HepG2 (cell line): Measurements from ENCODE around the gene ARID3C. TPM values are rescaled to one million over a fixed set of nuclear protein-coding genes. Genes with fewer than 3 reads are reported as not detected.

Source experiments
- BRCA1 ChIP-seq: sonication (generic); formaldehyde crosslinking; IDR thresholded peaks from 2 replicates; pipeline ENCODE4 v1.4.0; 2020; ENCODE audit warnings: missing genetic modification reagents
- E2F5 ChIP-seq: sonication (generic); formaldehyde crosslinking; conservative IDR thresholded peaks from 2 replicates; pipeline ENCODE4 v1.4.0; 2020; ENCODE audit warnings: missing genetic modification reagents
- ETV6 ChIP-seq: sonication (generic); formaldehyde crosslinking; conservative IDR thresholded peaks from 2 replicates; pipeline ENCODE4 v1.4.0; 2020; ENCODE audit warnings: missing genetic modification reagents
- FLYWCH1 ChIP-seq: sonication (generic); formaldehyde crosslinking; IDR thresholded peaks from 2 replicates; pipeline ENCODE4 v1.8.1; 2023; ENCODE audit warnings: mild to moderate bottlenecking, missing genetic modification reagents
- HCFC1 ChIP-seq: fragments of 150-350 bp; IDR thresholded peaks from 2 replicates; pipeline ENCODE4 v1.6.1; 2014; ENCODE audit warnings: low read depth, low read length
- HDAC1 ChIP-seq: sonication (generic); formaldehyde crosslinking; IDR thresholded peaks from 2 replicates; pipeline ENCODE4 v1.5.1; 2020; ENCODE audit warnings: mild to moderate bottlenecking, missing genetic modification reagents
- HNF1A ChIP-seq, 2 experiments: sonication (generic) in 1 of 2; formaldehyde crosslinking in 1 of 2; IDR thresholded peaks; 2 replicates each; pipeline versions ENCODE4 v1.4.0 to v1.6.1; 2016 to 2020; ENCODE audit warnings: borderline replicate concordance in 1 of 2, low read depth in 1 of 2, mild to moderate bottlenecking in 1 of 2, missing genetic modification reagents in 1 of 2
- HNRNPK ChIP-seq: fragments of 200-400 bp; formaldehyde crosslinking; IDR thresholded peaks from 2 replicates; pipeline ENCODE4 v1.6.1; 2018; ENCODE audit warnings: low read length, low read depth, moderate library complexity, mild to moderate bottlenecking; ENCODE audit not compliant: poor library complexity, severe bottlenecking
- MLLT10 ChIP-seq: sonication (generic); formaldehyde crosslinking; IDR thresholded peaks from 2 replicates; pipeline ENCODE4 v1.4.0; 2020; ENCODE audit warnings: missing genetic modification reagents
- MXD3 ChIP-seq: IDR thresholded peaks from 2 replicates; pipeline ENCODE4 v1.6.1; 2016; ENCODE audit warnings: mild to moderate bottlenecking, missing biosample characterization, missing genetic modification reagents
- NCOA1 ChIP-seq: sonication (generic); formaldehyde crosslinking; IDR thresholded peaks from 2 replicates; pipeline ENCODE4 v1.9.0; 2021; ENCODE audit warnings: missing genetic modification reagents
- PHB2 ChIP-seq: fragments of 450-650 bp; IDR thresholded peaks from 2 replicates; pipeline ENCODE4 v1.6.1; 2018; ENCODE audit not compliant: partially characterized antibody
- POLR2AphosphoS2 ChIP-seq: IDR thresholded peaks from 2 replicates; pipeline ENCODE4 v1.6.1; 2011; ENCODE audit warnings: low read depth, low read length, improper control_type of control experiment
- PPARG ChIP-seq: conservative IDR thresholded peaks from 2 replicates; pipeline ENCODE4 v1.6.1; 2016; ENCODE audit warnings: missing biosample characterization, missing genetic modification reagents
- PRPF4 ChIP-seq: fragments of 200-400 bp; formaldehyde crosslinking; IDR thresholded peaks from 2 replicates; pipeline ENCODE4 v1.6.1; 2016; ENCODE audit warnings: low read length, low read depth; ENCODE audit not compliant: poor library complexity, severe bottlenecking
- REPIN1 ChIP-seq: sonication (generic); formaldehyde crosslinking; IDR thresholded peaks from 2 replicates; pipeline ENCODE4 v1.8.0; 2022; ENCODE audit warnings: missing genetic modification reagents, low read depth, mild to moderate bottlenecking, borderline replicate concordance
- RFXAP ChIP-seq: sonication (generic); formaldehyde crosslinking; IDR thresholded peaks from 2 replicates; pipeline ENCODE4 v1.4.0; 2020; ENCODE audit warnings: missing genetic modification reagents, borderline replicate concordance
- THAP8 ChIP-seq: sonication (generic); formaldehyde crosslinking; IDR thresholded peaks from 2 replicates; pipeline ENCODE4 v1.5.1; 2020; ENCODE audit warnings: missing genetic modification reagents, mild to moderate bottlenecking, borderline replicate concordance
- THYN1 ChIP-seq: sonication (generic); formaldehyde crosslinking; IDR thresholded peaks from 2 replicates; pipeline ENCODE4 v1.8.1; 2023; ENCODE audit warnings: low read depth, mild to moderate bottlenecking, moderate library complexity, missing genetic modification reagents, borderline replicate concordance
- ZNF138 ChIP-seq: sonication (generic); formaldehyde crosslinking; IDR thresholded peaks from 2 replicates; pipeline ENCODE4 v1.5.0; 2020; ENCODE audit warnings: mild to moderate bottlenecking, low read depth, missing genetic modification reagents
- ZNF550 ChIP-seq: sonication (generic); formaldehyde crosslinking; IDR thresholded peaks from 2 replicates; pipeline ENCODE4 v1.4.0; 2020; ENCODE audit warnings: mild to moderate bottlenecking, missing genetic modification reagents, borderline replicate concordance
- ZNF557 ChIP-seq: sonication (generic); formaldehyde crosslinking; IDR thresholded peaks from 2 replicates; pipeline ENCODE4 v1.4.0; 2020; ENCODE audit warnings: missing genetic modification reagents
- ZNF605 ChIP-seq: sonication (generic); formaldehyde crosslinking; IDR thresholded peaks from 2 replicates; pipeline ENCODE4 v1.8.0; 2022; ENCODE audit warnings: mild to moderate bottlenecking, missing genetic modification reagents
- polyA plus RNA-seq, 8 experiments: library from polyadenylated mRNA; depleted of rRNA in 3 of 8; stranded (reverse) in 7 of 8; unstranded in 1 of 8; fragments of >200 nt; fragmentation: Illumina TruSeq in 4 of 8; extraction: Trizol in 4 of 8; gene quantifications; 2 replicates each; pipeline versions ENCODE4 v1.2.1 to v1.2.3, GENCODE V29; 2011 to 2016; ENCODE audit warnings: low read depth in 4 of 8, missing spikeins in 1 of 8, mixed read lengths in 1 of 8; ENCODE audit not compliant: insufficient read depth in 1 of 8
- total RNA-seq, 5 experiments: library from RNA; depleted of rRNA; stranded (reverse); fragments of >200 nt; fragmentation: Illumina TruSeq; extraction: Trizol; gene quantifications; 2 replicates each; pipeline ENCODE4 v1.2.3, GENCODE V29; 2016; ENCODE audit warnings: low read depth in 1 of 5

Gene ARID3C
- total and polyA plus RNA-seq, 2 of the 13 experiments (the other 11 are each of a cell fraction or from before 2014, with no cell fraction given), result not detected

GRCh38 chr9:34665381-34666250, 36.8 kb upstream of the ARID3C start (continued):
- TF ChIP-seq THAP8 (no peak), HCFC1 (no peak), HNRNPK (peak; percentile 12), ZNF550 (no peak), HDAC1 (no peak; the same call in 1 of the 2 replicates), PRPF4 (no peak), ETV6 (CRISPR knock-in tag) (no peak), ZNF138 (CRISPR knock-in tag) (no peak), BRCA1 (no peak), ZNF605 (CRISPR knock-in tag) (no peak), PPARG (CRISPR knock-in tag) (no peak), ZNF557 (no peak), RFXAP (CRISPR knock-in tag) (no peak), POLR2AphosphoS2 (no peak), PHB2 (no peak), FLYWCH1 (CRISPR knock-in tag) (no peak), HNF1A (IDR thresholded peaks at IDR 0.05; ENCODE audit: low read depth) (no peak), HNF1A (CRISPR knock-in tag; IDR thresholded peaks at IDR 0.05; ENCODE audit: borderline replicate concordance) (no peak), MLLT10 (CRISPR knock-in tag) (no peak), NCOA1 (CRISPR knock-in tag) (no peak), E2F5 (no peak), THYN1 (CRISPR knock-in tag) (no peak), REPIN1 (no peak), MXD3 (CRISPR knock-in tag) (no peak)
